Activated gamma-delta T cell treated with anti-CD3 and anti-CD28 coated beads, Interleukin-2, amount 50 U/mL, for 16 hours (primary cell): ENCODE results near the gene HS1BP3.
A peak's percentile ranks its signal among the peaks of the same experiment; 100 is the strongest.

ENCODE experiments used
- DNase-seq: peaks from one replicate; pipeline ENCODE4 v3.0.0-alpha.2; 2020; ENCODE audit warnings: low read depth

The HS1BP3 gene

GRCh38 chr2:20645761-20646160 lies 5.1 kb downstream of the HS1BP3 start:
- no peak for DNase-seq

- DNase-seq: no peak
Measured at GRCh38 chr2:20645301-20645701, 5.6 kb downstream of the HS1BP3 start.

- no peak for DNase-seq
Measured at GRCh38 chr2:20643826-20644225, 7.1 kb downstream of the HS1BP3 start.

GRCh38 chr2:20643060-20643459 lies 7.8 kb downstream of the HS1BP3 start:
- no peak for DNase-seq

GRCh38 chr2:20642055-20642971 lies 8.6 kb downstream of the HS1BP3 start:
- peak; percentile 54 for DNase-seq

GRCh38 chr2:20641123-20641985 lies 9.5 kb downstream of the HS1BP3 start:
- DNase-seq: no peak

GRCh38 chr2:20640411-20641122 lies 10.3 kb downstream of the HS1BP3 start:
- no peak for DNase-seq

- DNase-seq: no peak
Measured at GRCh38 chr2:20638646-20639430, 12.1 kb downstream of the HS1BP3 start.

- no peak for DNase-seq
Measured at GRCh38 chr2:20638014-20638413, 12.9 kb downstream of the HS1BP3 start.

- no peak for DNase-seq
Measured at GRCh38 chr2:20637147-20637546, 13.8 kb downstream of the HS1BP3 start.

GRCh38 chr2:20635675-20636584 lies 15.0 kb downstream of the HS1BP3 start:
- DNase-seq: no peak

GRCh38 chr2:20635113-20635510 lies 15.8 kb downstream of the HS1BP3 start:
- no peak for DNase-seq

- no peak for DNase-seq
Measured at GRCh38 chr2:20634507-20635112, 16.3 kb downstream of the HS1BP3 start.

GRCh38 chr2:20633794-20634506 lies 16.9 kb downstream of the HS1BP3 start:
- DNase-seq: no peak

- DNase-seq: no peak
Measured at GRCh38 chr2:20633001-20633400, 17.9 kb downstream of the HS1BP3 start.

GRCh38 chr2:20632446-20632990 lies 18.4 kb downstream of the HS1BP3 start:
- no peak for DNase-seq

- DNase-seq: no peak
Measured at GRCh38 chr2:20631617-20632307, 19.1 kb downstream of the HS1BP3 start.

GRCh38 chr2:20630967-20631366 lies 19.9 kb downstream of the HS1BP3 start:
- DNase-seq: no peak
